Measurements from ENCODE around the gene DNAAF8.

DNAAF8 gene

DNA sequence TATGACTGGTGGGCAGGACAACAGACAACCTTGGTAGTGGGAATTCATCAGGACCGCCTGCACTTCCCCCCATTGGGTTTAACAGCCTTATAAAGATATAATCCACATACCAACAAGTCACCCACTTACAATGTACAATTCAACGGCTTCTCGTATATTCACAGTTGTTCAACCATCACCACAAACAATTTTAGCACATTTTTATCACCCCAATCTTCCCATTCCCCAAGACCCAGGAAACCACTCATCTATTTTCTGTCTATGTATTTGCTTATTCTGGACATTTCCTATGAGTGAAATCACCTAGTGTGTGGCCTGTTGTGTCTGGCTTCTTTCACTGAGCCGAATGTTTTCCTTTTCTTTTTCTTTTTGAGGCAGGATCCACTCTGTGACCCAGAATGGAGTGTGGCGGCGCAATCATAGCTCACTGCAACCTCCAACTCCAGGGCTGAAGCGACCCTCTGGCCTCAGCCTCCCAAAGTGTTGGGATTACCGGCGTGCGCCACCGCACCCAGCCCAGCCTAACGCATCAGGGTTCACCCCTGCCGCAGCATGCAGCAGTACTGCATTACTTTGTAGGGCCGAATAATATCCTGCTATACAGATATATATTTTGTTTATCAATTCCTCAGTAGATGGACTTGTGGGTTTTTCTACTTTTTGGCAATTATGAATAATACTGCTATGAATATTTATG lies 11.1 kb upstream of the DNAAF8 start:
- H3K4me3 ChIP-seq (ENCODE audit: low read length), result no peak overlapping the region
- no peaks in the 10 kb centered on the region for H3K9me2 ChIP-seq (replicated peaks; ENCODE audit: control insufficient read depth, low read length)
- H3K27me3 ChIP-seq (ENCODE audit: control insufficient read depth, low read length), result no peaks in the 10 kb centered on the region
- H3K4me1 ChIP-seq (ENCODE audit: control insufficient read depth, low read length), result peaks cover 13% of the 10 kb centered on the region
- H3F3A ChIP-seq (ENCODE audit: control insufficient read depth, insufficient read depth), result no peaks in the 10 kb centered on the region
- no peaks in the 10 kb centered on the region for H3K9me3 ChIP-seq (ENCODE audit: control insufficient read depth, insufficient read depth, low read length)
- peaks cover 7% of the 10 kb centered on the region; the same call in 1 of the 2 replicates for H3K36me3 ChIP-seq (ENCODE audit: control insufficient read depth, low read length)
- no peak overlapping the region for H3K4me2 ChIP-seq (ENCODE audit: low read length)
- TF ChIP-seq, protein P1, sequence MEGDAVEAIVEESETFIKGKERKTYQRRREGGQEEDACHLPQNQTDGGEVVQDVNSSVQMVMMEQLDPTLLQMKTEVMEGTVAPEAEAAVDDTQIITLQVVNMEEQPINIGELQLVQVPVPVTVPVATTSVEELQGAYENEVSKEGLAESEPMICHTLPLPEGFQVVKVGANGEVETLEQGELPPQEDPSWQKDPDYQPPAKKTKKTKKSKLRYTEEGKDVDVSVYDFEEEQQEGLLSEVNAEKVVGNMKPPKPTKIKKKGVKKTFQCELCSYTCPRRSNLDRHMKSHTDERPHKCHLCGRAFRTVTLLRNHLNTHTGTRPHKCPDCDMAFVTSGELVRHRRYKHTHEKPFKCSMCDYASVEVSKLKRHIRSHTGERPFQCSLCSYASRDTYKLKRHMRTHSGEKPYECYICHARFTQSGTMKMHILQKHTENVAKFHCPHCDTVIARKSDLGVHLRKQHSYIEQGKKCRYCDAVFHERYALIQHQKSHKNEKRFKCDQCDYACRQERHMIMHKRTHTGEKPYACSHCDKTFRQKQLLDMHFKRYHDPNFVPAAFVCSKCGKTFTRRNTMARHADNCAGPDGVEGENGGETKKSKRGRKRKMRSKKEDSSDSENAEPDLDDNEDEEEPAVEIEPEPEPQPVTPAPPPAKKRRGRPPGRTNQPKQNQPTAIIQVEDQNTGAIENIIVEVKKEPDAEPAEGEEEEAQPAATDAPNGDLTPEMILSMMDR (IDR thresholded peaks at IDR 0.05; ENCODE audit: low read depth, low read length, poor library complexity, severe bottlenecking), result no peak
- no peak for TF ChIP-seq EZH2phosphoT487 (IDR thresholded peaks at IDR 0.05; ENCODE audit: borderline replicate concordance, low read length)
- no peaks in the 10 kb centered on the region for H3K79me2 ChIP-seq (ENCODE audit: control insufficient read depth, low read length)
- H4K20me1 ChIP-seq (ENCODE audit: control insufficient read depth, insufficient read depth, low read depth, low read length), result no peaks in the 10 kb centered on the region
- no peak overlapping the region for H3K27ac ChIP-seq (ENCODE audit: low read depth, low read length)

- Histone ChIP-seq H3K79me2 (ENCODE audit: control insufficient read depth, low read length) (no peaks in the 10 kb centered on the region), H3K36me3 (ENCODE audit: control insufficient read depth, low read length) (peaks cover 7% of the 10 kb centered on the region; the same call in 1 of the 2 replicates), H3F3A (ENCODE audit: control insufficient read depth, insufficient read depth) (no peaks in the 10 kb centered on the region), H3K27me3 (ENCODE audit: control insufficient read depth, low read length) (no peaks in the 10 kb centered on the region), H3K4me3 (ENCODE audit: low read length) (no peak overlapping the region), H3K9me3 (ENCODE audit: control insufficient read depth, insufficient read depth, low read length) (no peaks in the 10 kb centered on the region), H4K20me1 (ENCODE audit: control insufficient read depth, insufficient read depth, low read depth, low read length) (no peaks in the 10 kb centered on the region), H3K4me2 (ENCODE audit: low read length) (no peak overlapping the region), H3K4me1 (ENCODE audit: control insufficient read depth, low read length) (no peaks in the 10 kb centered on the region), H3K27ac (ENCODE audit: low read depth, low read length) (no peak overlapping the region), H3K9me2 (replicated peaks; ENCODE audit: control insufficient read depth, low read length) (no peaks in the 10 kb centered on the region)
- no peak for TF ChIP-seq EZH2phosphoT487 (IDR thresholded peaks at IDR 0.05; ENCODE audit: borderline replicate concordance, low read length)
- TF ChIP-seq, protein P1 (IDR thresholded peaks at IDR 0.05; ENCODE audit: low read depth, low read length, poor library complexity, severe bottlenecking), result no peak
Observed at GRCh38 chr16:4724661-4725270, 9.6 kb upstream of the DNAAF8 start.

DNA sequence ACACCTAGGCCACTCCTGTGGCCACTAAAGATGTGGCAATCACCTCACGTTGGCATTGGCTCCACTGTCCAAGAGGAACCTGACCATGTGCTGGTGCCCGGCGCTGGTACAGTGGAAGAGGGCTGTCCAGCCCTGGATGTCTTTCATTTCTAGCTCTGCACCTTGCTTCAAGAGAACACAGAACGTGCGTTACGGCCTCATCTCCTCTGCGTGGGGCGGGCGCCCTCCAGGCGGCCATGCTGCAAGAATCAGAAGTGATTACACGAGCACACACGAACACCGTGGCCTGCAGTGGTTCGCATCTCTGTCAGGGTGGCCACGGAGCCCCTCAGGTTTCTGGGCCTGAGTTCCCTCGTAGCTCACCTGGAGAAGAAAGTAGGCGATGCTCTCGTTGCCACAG lies 7.7 kb upstream of the DNAAF8 start:
- Histone ChIP-seq H4K20me1 (ENCODE audit: control insufficient read depth, insufficient read depth, low read depth, low read length) (no peaks in the 10 kb centered on the region), H3K4me3 (ENCODE audit: low read length) (no peak overlapping the region), H3K79me2 (ENCODE audit: control insufficient read depth, low read length) (peaks cover under 1% of the 10 kb centered on the region; the same call in 1 of the 2 replicates), H3K4me1 (ENCODE audit: control insufficient read depth, low read length) (no peaks in the 10 kb centered on the region), H3K9me2 (replicated peaks; ENCODE audit: control insufficient read depth, low read length) (no peaks in the 10 kb centered on the region), H3K4me2 (ENCODE audit: low read length) (no peak overlapping the region), H3K27me3 (ENCODE audit: control insufficient read depth, low read length) (no peaks in the 10 kb centered on the region), H3K9me3 (ENCODE audit: control insufficient read depth, insufficient read depth, low read length) (no peaks in the 10 kb centered on the region), H3F3A (ENCODE audit: control insufficient read depth, insufficient read depth) (no peaks in the 10 kb centered on the region), H3K27ac (ENCODE audit: low read depth, low read length) (no peak overlapping the region), H3K36me3 (ENCODE audit: control insufficient read depth, low read length) (peaks cover 7% of the 10 kb centered on the region; the same call in 1 of the 2 replicates)
- TF ChIP-seq EZH2phosphoT487 (IDR thresholded peaks at IDR 0.05; ENCODE audit: borderline replicate concordance, low read length), result no peak
- TF ChIP-seq, protein P1 (IDR thresholded peaks at IDR 0.05; ENCODE audit: low read depth, low read length, poor library complexity, severe bottlenecking), result no peak

All from DOHH2 (cell line).